ENCODE results near the gene MYADML2.
"Not testable (repeated sequence)": the region's sequence is repeated elsewhere in the genome, so short reads cannot be mapped to it uniquely, and the experiment has no call there.

The MYADML2 gene

GRCh38 chr17:81926451-81927151, 20.4 kb downstream of the MYADML2 start:
- peak; percentile 28 to 69 (median 44) for DNase-seq (ENCODE audit: low read depth in 3 of 3)

DNA sequence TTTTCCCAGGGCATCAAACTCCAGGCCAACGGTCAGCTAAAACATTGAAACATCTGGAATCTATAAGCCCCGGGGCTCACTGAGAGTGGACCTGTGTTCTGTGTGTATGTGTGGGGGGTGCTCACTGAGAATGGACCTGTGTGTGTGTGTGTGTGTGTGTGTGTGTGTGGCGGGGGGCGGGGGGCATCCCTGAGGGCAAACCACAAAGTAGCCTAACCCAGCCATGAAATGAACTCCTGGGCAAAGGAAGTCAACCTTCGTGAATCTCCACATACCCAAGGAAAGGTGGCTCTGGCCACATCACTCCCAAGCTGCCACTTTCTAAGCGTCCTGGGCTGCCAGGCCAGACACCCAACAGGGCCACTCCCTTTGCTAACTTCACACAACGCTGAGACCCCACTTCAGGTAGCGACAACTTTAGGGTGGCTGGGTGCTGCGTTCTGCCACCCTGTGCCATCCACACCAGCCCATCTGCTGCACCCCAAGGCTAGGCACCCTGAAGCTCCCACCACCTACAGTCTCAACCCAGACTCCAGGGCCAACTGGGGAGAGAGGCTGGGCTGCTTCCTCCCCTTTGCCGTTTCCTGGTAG, 21.1 kb downstream of the MYADML2 start:
- DNase-seq (ENCODE audit: low read depth in 3 of 3), result no peak

GRCh38 chr17:81924557-81925532, 22.2 kb downstream of the MYADML2 start:
- no peak for DNase-seq (ENCODE audit: low read depth in 3 of 3)

GRCh38 chr17:81923302-81924260, 23.5 kb downstream of the MYADML2 start:
- DNase-seq (ENCODE audit: low read depth in 3 of 3), result no peak

GRCh38 chr17:81922566-81923301, 24.3 kb downstream of the MYADML2 start:
- DNase-seq (ENCODE audit: low read depth in 3 of 3), result no peak

- no peak for DNase-seq (ENCODE audit: low read depth in 3 of 3)
Observed at GRCh38 chr17:81921996-81922565, 25.0 kb downstream of the MYADML2 start.

- no peak for DNase-seq (ENCODE audit: low read depth in 3 of 3)
Observed at GRCh38 chr17:81921537-81921862, 25.5 kb downstream of the MYADML2 start.

DNA sequence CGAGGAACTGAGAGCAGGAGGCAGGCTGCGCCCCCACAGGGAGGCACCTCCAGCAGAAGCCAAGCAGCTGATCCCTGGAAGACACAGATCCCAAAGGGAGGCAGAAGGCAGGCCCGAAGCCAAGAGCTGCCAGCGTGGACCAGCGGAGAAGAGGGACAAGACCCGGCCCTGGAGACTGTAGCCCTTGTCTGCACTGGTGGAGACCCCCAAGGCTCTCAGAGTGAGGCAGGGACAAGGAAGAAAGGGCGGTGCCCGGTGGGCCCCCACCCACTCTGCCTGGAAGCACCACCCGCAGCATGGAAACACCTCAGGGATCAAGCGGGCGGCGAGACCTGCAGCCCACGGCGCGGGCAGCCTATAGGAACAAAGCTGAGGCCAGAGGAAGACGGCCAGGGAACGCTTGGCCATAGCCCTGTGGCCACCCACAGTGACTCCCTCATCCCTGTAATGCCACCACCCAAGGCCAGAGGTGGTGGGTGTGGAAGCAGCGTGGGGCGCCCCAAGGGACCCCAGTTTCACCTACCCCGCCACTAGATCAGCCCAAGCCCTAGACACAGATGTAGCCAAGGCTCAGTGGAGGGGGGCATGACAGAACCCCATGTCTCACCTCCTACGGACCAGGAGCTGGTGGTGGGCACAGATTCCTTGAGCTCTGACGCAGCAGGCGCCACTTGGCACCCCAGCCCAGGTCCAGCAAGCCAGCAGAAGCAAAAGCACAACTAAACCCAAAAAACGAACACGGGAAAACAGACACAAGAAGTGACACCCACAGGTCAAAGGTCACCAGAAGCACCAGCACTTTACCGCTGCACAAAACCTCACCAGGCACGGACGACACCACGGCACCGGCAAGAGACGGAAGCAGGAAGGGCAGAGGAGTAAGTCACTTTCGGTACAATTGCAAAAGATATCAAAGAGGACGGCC, 26.2 kb downstream of the MYADML2 start:
- DNase-seq (ENCODE audit: low read depth in 3 of 3), result no peak

DNA sequence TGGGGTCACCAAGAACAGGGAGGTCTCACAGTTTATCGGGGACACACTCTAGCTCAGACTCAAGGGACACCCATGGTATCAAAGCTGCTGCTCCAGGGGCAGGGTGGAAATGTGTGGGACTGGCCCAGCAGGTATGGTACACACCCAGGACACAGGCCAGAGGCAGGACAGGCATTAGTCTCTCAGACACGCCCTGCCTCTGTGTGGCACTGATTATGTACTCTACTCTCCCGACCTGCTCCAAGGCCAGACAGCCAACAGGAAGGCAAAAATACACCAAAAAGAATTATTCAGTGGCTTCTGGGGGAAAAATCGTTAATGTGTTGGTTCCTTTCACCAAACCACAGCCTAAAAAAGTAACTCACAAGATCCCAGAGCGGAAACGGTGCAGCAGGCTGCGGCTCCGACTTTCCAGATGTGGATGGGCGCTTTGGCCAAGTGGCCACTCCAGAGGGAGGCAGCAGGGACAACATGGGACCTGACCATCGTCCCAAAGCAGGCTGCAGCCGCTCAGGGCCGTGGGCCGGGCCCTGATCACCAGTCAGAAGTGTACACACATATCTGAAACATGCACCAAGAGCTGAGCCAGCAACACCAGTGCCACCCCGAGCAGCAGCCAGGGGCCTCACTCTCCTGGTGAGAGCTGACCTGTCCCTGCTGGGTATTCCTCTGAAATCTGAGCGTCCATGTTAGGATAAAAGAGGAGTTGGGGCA, 28.0 kb downstream of the MYADML2 start:
- DNase-seq (ENCODE audit: low read depth in 3 of 3), result no peak

DNA sequence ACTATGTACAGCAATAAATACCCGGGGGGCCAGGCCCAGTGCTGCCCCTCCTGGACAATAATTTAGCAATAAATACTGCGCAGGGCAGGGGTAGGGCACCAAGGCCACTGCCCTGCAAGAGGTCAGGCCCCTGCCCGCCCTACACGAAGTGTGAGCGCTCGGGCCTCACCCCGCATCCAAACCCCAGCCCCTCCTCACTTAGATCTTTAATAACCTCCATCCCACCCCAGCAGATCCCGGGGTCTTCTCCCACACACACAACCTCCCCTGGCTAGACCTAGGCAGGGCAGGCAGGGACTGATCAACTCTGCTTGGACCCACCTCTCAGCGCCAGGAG, 28.7 kb downstream of the MYADML2 start:
- not testable (repeated sequence) for DNase-seq (ENCODE audit: low read depth in 3 of 3)

DNA sequence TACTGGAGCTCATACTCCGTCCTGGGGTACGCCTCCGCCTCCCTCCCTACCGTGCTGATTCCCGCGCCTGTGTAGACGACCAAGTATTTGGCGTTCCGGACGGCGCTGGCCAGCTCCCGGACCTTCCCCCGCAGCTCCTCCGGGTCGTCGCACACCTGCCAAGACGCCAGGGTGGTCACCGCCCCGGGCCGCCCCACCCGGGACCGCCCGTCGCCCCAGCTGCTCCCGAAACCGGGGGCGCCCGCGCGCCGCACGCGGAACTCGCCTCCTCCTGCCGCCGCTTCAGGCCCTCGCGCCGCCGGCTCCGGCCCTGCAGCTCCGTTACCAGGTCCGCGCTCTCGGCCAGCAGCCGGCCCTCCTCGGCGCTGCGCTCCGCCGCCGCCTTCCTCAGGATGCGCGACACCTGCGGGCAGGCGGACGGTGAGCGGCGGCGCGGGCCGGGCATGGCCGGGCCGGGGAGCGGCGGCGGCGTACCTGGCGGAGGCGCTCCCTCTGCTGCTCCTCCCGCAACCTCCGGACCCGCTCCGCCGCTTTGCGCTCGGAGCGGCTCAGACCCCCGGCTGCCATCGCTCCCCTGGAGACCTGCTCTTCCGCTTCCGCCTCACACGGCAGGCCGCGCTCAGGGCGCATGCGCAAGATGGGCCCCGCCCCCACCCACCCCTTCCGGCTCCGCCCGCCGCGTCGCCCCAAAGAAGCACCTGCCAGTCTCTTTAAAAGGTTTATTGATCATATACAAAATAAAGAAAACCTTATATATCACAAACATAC, 29.3 kb downstream of the MYADML2 start, which contains the start of gene SIRT7:
Gene SIRT7 (minus strand): TSS at position 612 of the 768 bp plus-strand sequence. CDS start 45 bp downstream, at position 567.
- DNase-seq (ENCODE audit: low read depth in 3 of 3), result peak; percentile 59 to 74 (median 60)

DNA sequence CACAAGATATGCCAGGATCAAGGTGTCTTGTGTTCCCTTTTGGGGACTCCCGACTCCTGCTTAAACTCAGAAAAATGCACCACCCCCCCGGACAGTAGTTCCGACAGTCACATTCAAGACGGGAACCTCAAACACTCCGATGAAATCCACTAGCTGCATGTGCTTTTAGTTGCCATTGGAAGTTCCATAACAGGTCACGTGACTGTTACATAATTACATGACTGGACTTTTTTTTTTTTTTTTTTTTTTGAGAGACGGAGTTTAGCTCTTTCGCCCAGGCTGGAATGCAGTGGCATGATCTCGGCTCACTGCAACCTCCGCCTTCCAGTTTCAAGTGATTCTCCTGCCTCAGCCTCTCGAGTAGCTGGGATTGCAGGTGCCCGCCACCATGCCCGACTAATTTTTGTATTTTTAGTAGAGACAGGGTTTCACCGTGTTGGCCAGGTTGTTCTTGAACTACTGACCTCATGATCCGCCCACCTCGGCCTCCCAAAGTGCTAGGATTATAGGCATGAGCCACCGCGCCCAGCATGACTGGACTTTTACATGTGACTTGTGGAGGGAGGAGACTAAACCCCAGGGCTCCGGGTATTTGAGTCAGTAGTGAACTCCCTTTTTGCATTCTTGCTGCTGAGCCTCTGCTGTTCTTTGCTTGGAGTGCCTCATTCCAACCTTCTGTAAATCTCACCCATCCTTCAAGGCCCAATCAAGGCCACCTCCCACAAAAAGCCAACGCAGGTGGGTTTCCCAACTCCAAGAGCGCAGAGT, 30.6 kb downstream of the MYADML2 start:
- DNase-seq (ENCODE audit: low read depth in 3 of 3), result no peak

- DNase-seq (ENCODE audit: low read depth in 3 of 3), result no peak
Observed at GRCh38 chr17:81915331-81915730, 31.7 kb downstream of the MYADML2 start.

- DNase-seq (ENCODE audit: low read depth in 3 of 3), result no peak
Observed at GRCh38 chr17:81914103-81914850, 32.8 kb downstream of the MYADML2 start.

DNA sequence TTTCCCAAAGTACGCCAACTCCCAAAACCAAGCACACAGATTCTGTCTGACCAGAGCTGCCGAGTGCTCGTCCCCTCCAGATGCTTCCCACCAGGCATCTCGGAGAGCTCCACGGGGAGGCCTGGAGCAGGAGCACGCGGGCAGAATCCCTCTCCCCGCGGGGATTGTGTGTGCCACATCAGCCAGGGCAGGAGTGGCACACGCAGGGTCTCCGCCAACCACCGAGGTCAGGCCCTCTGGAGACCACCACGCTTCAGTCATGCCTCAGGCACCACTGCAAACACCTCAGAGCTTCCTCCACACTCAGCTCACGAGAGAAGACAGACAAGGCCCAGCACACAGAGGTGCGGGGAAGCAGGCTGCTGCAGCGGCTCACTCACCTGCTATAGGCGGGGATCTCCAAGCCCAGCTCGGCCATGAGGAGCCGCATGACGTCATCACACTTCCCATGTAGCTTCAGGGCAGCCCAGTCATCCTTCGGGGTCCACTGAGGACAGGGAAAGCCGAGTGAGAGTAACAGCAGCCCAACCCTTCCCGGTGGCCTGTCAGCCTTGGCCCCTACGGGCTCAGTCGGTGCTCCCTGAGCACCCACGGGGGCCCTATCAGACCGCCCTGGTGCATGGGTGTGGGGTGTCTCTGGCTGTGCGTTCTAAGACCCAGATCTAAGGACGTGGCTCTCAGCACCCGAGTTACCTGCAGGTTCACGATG, 33.5 kb downstream of the MYADML2 start:
- no peak for DNase-seq (ENCODE audit: low read depth in 3 of 3)

Measured in stimulated activated CD4-positive, alpha-beta T cell treated with anti-CD3 and anti-CD28 coated beads, TNF-alpha, amount 100 ng/mL, for 24 hours (primary cell).